H54 (cell line): ENCODE data around the gene PRRG2.
A peak's percentile ranks its signal among the peaks of the same experiment; 100 is the strongest.

Source experiments
- DNase-seq: peaks from one replicate; pipeline ENCODE4 v3.0.0; 2011; ENCODE audit warnings: low spot score, mixed read lengths; ENCODE audit not compliant: insufficient read length
- FAIRE-seq: peaks from 3 replicates; lab custom pipeline; 2011; peaks lifted over from hg19 to GRCh38; lab: Jason Lieb, UNC
- POLR2A ChIP-seq: IDR thresholded peaks from 2 replicates; pipeline ENCODE4 v1.6.1; 2011; ENCODE audit warnings: low read depth, mild to moderate bottlenecking, low read length

Gene PRRG2

DNA sequence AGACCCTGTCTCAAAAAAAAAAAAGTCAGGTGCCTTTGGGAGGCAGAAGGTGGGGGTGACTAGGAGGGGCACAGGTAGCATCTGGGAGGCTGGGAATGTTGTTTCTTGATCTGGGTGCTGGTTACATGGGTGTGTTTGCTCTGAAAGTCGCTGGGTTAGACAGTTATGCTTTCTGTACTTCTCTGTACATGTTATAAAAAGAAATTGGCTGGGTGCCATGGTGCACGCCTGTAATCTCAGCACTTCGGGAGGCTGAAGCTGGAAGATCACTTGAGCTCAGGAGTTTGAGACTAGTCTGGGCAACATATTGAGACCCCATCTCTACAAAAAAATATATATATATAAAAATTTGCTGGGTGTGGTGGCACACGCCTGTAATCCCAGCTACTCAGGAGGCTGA is 15.9 kb upstream of the PRRG2 start:
- FAIRE-seq (no peak), DNase-seq (no peak)
- no peak for TF ChIP-seq POLR2A

DNA sequence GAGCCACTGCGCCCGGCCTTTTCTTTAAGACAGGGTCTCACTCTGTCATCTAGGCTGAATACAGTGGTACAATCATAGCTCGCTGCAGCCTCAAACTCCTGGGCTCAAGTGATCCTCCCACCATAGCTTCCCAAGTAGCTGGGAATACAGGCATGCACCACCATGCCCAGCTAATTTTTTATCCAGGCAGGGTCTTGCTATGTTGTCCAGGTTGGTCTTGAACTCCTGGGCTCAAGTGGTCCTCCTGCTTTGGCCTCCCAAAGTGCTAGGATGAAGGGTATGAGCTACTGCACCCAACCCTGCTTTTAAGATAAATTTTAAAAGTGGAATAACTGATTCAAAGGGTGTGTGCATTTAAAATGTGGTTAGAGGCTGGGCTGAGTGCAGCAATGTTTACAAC is 14.8 kb upstream of the PRRG2 start:
- FAIRE-seq (no peak), DNase-seq (no peak)
- TF ChIP-seq POLR2A: no peak

DNA sequence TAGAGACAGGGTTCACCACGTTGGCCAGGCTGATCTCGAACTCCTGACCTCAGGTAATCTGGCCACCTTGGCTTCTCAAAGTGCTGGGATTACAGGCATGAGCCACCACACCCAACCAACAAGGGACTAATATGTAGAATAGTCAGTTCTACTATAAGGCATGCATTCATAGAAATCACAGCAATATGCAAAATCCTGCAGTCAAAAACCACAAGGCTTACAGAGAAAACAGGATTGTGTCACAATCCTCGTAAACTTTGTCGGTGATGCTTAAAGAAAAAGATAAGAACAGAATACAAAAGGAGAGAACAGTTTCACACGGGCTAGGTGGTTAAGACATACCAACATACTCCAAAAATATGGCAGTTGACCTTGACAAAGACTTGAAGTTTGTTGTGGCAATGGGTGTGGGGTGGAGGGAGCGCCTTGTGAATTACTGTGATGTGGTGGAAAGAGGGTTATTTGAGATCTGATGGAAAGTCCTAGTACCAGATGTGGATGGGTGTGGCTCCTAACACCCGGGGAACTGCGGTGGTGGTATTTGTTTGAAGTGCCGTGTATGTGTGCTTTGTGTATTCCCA is 13.2 kb upstream of the PRRG2 start:
- FAIRE-seq (no peak), DNase-seq (no peak)
- no peak for TF ChIP-seq POLR2A

DNA sequence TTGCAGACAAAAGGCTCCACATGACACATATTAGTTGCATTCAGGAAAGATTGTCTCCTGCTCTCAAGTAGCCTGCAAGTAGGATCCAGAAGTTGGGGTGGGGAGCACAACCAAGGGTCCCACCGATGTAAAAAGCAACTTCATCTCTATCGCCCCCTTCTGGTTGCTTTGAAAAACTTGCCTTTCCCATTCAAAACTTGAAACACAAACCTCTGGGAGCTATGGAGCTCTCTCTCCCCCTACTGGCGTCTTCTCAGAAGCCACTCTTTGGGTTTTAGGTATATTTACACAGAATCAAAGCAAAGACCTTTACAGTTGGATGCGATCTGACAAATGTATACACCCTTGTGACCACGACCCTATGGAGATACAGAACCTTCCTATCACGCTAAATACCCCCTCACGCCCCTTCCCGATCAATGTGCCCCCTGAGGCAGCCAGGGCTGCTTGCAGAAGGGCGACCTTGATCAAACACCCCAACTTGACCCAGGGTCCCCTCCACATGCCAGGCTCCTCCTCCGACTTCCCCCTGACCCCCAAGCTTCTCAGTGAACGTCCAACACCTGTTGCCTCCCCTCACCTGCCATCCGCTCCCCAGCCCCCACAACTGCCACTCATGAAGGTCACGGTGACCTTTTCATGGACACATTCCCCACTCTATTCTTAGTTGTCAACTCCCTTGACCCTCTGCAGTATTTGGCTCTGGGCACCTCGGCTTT is 10.8 kb upstream of the PRRG2 start:
- TF ChIP-seq POLR2A: no peak
- DNase-seq (peak; percentile 80), FAIRE-seq (no peak)

DNA sequence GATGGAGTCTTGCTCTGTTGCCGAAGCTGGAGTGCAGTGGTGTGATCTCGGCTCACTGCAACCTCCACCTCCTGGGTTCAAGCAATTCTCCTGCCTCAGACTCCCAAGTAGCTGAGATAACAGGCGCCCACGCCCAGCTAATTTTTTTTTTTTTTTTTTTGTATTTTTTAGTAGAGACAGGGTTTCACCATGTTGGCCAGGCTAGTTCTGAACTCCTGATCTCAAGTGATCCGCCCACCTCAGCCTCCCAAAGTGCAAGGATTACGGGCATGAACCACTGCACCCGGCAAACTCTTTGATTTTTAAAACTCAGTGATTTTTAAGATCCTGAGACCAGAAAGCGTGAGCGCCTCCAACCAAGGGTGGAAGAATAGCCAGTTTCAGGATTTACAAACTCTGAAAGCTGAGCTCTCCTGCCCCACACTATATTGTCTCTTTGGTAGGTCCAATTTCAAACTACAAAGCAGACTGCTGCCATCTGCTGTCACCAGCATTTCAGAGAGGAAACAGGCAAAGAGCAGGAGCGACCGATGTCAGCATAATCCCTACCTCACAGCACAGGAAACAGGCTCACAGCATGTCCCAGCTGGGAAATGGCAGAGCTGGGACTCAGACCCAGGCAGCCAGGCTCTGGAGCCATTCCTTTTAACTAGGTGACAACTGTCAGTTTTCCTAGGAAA is 10.0 kb upstream of the PRRG2 start:
- DNase-seq (no peak), FAIRE-seq (no peak)
- no peak for TF ChIP-seq POLR2A

DNA sequence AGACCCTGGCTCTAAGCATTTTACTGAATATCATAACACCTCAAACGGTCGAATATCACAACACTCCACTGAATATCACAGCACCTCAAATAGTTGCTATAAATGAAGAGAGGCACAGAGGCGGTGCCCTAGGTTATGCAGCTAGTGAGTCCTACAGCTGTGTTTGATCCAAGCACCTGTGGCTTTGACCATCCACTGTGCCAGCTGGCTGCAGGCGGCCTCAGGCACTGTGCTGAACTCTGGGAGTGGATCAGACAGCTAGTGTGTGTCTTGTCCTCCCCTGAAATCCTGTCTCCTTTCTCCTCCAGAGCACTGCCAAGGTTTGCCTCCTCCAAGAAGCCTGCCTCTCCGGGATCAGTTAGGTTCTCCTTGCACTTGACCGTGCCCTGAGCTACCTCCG is 8.1 kb upstream of the PRRG2 start:
- no peak for TF ChIP-seq POLR2A
- no peak for FAIRE-seq
- no peak for DNase-seq

DNA sequence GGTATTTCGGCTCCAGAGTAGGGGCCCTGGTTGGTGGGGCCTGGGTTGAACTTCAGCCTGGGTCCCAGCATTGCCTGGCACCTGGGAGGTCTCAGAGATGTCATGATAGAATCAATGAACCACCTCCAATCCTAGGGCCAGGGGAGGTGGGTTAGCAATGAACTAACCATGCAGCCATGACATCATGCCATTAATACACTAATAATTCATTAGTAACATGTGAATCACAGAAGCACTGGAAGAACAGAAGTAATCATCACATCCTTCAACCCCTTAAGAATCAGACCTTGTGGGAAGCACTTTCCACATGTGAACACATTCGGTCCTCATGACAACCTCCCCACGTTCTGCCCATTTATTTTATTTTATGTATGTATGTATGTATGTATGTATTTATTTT is 7.7 kb upstream of the PRRG2 start:
- FAIRE-seq: no peak
- DNase-seq: no peak
- TF ChIP-seq POLR2A: no peak

DNA sequence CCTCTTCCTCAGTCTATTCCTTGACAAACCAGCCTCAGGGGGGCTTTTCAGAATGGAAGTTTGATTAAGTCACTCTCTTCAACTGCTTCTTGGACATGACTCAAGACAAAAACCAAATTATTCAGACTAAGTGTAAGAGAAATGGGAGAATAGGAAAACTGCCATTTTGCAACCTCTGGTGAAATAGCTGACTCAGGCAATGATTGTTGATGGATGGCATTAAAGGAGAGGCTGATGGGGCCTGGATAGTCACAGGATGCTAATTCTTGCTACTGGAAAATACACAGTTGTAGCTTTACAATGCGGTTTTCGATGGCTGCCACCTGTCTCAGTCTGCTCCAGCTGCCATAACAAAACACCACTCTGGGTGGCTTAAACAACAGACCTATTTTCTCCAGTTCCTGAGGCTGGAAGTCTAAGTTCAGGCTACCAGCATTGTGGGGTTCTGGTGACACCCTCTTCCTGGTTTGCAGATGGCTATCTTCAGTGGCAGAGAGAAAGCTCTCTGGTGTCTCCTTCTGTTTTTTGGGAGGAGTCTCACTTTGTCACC is 6.8 kb upstream of the PRRG2 start:
- FAIRE-seq (no peak), DNase-seq (no peak)
- TF ChIP-seq POLR2A: no peak

DNA sequence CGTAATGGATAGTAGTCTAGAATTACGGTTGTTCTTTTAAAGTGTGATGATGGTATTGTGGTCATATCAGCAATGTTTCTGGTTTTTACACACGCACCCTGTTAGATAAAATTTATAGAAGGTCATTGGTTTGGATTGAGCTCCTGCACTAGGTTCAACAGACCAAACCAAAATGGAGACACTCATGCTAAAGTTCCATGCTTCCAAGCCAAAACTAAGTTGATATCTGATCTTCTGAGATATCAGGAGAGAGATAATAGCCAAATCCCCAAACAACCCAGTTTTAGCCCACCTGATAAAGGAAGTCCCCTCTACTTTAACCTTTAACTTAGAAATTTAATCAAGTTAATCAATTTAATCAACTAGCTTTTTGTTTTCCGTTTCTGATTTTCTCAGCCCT is 1.9 kb upstream of the PRRG2 start:
- no peak for TF ChIP-seq POLR2A
- no peak for FAIRE-seq
- no peak for DNase-seq

DNA sequence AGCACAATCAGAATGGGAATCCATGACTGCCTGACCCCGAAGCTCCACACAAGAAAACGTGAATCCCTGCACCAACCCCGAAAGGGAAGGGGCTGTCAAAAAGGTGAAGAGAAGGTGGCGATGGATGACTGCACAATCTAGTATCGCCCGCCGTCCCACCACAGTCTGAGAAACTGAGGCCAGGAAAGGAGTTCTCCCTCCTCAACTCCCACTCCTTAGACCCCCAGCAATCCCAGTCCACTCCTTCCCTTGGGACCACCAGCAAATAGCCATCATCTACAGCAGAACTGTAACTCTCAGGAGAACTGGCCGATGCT is 1.2 kb upstream of the PRRG2 start:
- no peak for FAIRE-seq
- no peak for DNase-seq
- TF ChIP-seq POLR2A: no peak

DNA sequence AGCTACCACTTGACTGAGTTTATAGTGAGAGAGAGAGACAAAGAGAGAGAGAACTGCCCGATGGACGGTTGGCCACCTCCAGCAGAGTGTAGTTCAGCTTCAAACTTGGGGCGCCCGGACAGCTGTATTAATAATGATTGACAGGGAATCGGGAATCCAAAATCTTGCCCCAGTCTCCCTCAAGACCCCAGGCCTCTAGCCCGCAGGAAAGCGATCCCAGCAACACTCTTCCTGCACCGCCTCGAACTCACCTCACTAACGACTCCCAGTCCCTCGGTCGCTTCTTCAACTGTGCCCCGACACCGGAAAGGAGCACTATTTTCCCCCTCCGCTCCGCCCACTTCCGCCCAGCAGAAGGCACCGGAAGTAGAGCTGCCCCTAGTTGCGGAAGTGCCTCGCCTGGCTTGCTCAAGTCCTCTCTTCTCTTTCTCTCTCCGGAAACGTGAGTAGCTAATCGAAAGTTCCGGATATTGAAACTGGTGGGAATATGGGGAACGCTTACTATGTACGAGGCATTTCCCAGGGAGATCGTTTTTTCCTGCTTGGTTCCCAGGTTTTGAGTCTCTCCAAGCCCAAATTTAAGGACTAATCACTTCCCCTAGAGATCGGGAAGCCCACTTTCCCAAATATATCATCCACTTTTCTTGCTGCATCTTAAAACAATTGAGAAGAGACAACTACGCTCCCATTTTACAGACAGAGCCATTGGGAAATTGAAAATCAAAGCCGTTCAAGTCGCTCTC is 681 bp upstream of the PRRG2 start, which contains the start of gene NOSIP:
Gene NOSIP (minus strand): TSS at position 293 of the 743 bp plus-strand sequence. CDS start 19,865 bp downstream, outside the sequence.
- DNase-seq (peak; percentile 86), FAIRE-seq (peak; percentile 90)
- peak; percentile 99 for TF ChIP-seq POLR2A

DNA sequence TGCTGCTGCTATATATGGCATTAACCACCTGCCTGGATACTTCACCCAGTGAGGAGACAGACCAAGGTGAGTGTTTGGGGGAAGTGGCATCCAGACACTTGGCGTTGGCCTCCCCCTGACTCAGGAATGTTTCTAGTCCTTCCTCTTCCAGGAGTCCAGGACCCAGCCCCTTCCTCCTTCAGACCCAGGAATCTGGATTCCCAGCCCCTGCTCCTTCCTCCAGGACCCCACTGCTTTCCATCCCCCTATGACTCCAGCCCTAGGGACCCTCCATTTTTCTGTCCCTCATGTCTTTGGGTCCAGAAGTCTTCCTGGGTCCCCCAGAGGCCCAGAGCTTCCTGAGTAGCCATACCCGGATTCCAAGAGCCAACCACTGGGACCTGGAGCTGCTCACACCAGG is 2.1 kb downstream of the PRRG2 start:
- FAIRE-seq: no peak

DNA sequence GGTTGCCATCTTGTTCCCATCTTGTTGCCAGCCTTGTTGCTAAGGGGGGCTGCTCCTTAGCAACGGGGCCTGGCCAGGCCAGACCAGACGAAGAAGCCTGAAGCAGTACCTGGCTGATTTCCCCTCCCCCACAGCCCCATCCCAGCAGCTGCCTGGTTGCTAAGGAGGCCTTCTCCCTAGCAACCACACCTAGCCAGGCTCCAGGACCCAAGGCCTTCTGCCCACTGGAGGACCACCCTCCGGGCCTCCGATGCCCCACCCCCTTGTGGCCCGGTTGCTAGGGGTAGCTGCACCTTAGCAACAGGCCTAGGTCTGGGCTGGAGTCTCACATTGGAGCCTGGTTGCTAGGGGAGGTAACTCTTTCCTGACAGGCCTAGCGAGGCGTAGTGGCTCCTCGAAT is 3.9 kb downstream of the PRRG2 start:
- FAIRE-seq (no peak), DNase-seq (no peak)
- TF ChIP-seq POLR2A: no peak

More for the DNA sequence above, 2.1 kb downstream of the PRRG2 start:
- no peak for DNase-seq
- TF ChIP-seq POLR2A: no peak

DNA sequence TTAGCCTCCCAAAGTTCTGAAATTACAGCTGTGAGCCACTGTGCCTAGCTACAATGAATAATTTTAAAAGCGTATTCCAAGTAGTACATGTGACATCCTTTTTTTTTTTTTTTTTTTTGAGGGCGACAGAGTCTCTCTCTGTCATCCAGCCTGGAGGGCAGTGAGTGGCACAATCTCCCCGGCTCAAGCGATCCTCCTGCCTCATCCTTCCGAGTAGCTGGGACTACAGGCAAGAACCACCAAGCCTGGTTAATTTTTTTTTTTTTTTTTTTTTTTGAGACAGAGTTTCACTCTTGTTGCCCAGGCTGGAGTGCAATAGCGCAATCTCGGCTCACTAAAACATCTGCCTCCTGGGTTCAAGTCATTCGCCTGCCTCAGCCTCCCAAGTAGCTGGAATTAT is 6.1 kb downstream of the PRRG2 start:
- FAIRE-seq (no peak), DNase-seq (no peak)
- no peak for TF ChIP-seq POLR2A
